HPDE6-E6E7 (cell line): ENCODE measurements around the gene IFNGR2.
"Not testable (repeated sequence)": the region's sequence is repeated elsewhere in the genome, so short reads cannot be mapped to it uniquely, and the experiment has no call there.

Experiments
- DNase-seq: peaks from one replicate; pipeline ENCODE4 v3.0.0; 2011; ENCODE audit warnings: missing footprints; ENCODE audit errors: extremely low spot score

Gene IFNGR2

GRCh38 chr21:33403128-33403785 is at the start of gene IFNGR2:
Gene IFNGR2, plus strand, starts transcription at chr21:33403413. Its CDS starts 131 bp downstream, at chr21:33403544.
- DNase-seq, result no peak

GRCh38 chr21:33355355-33355754 is 47.9 kb upstream of the IFNGR2 start:
- DNase-seq, result no peak

GRCh38 chr21:33355996-33356395 is 47.2 kb upstream of the IFNGR2 start:
- DNase-seq, result no peak

- no peak for DNase-seq
Measured at GRCh38 chr21:33357177-33357576, 46.0 kb upstream of the IFNGR2 start.

GRCh38 chr21:33359446-33359845 is 43.8 kb upstream of the IFNGR2 start:
- no peak for DNase-seq

- DNase-seq, result no peak
Measured at GRCh38 chr21:33360281-33360680, 42.9 kb upstream of the IFNGR2 start.

- peak; percentile 71 for DNase-seq
Measured at GRCh38 chr21:33360881-33361602, 42.2 kb upstream of the IFNGR2 start.

GRCh38 chr21:33362044-33362555 is 41.1 kb upstream of the IFNGR2 start:
- no peak for DNase-seq

GRCh38 chr21:33363911-33364609 is 39.2 kb upstream of the IFNGR2 start:
- not testable (repeated sequence) for DNase-seq

GRCh38 chr21:33364830-33365229 is 38.4 kb upstream of the IFNGR2 start:
- no peak for DNase-seq

GRCh38 chr21:33367309-33367973 is 35.8 kb upstream of the IFNGR2 start:
- no peak for DNase-seq

- no peak for DNase-seq
Measured at GRCh38 chr21:33368124-33368523, 35.1 kb upstream of the IFNGR2 start.

- no peak for DNase-seq
Measured at GRCh38 chr21:33368576-33368975, 34.6 kb upstream of the IFNGR2 start.

GRCh38 chr21:33369586-33369985 is 33.6 kb upstream of the IFNGR2 start:
- DNase-seq, result no peak

GRCh38 chr21:33370305-33370704 is 32.9 kb upstream of the IFNGR2 start:
- DNase-seq, result no peak

GRCh38 chr21:33371366-33371765 is 31.8 kb upstream of the IFNGR2 start:
- DNase-seq, result no peak

GRCh38 chr21:33372582-33372981 is 30.6 kb upstream of the IFNGR2 start:
- DNase-seq, result no peak

- no peak for DNase-seq
Measured at GRCh38 chr21:33373451-33373850, 29.8 kb upstream of the IFNGR2 start.

- DNase-seq, result no peak
Measured at GRCh38 chr21:33374080-33374449, 29.1 kb upstream of the IFNGR2 start.

- DNase-seq, result peak; percentile 23
Measured at GRCh38 chr21:33374450-33375096, 28.6 kb upstream of the IFNGR2 start.

- no peak for DNase-seq
Measured at GRCh38 chr21:33375101-33375644, 28.0 kb upstream of the IFNGR2 start.
